HG03521 (cell line): ENCODE data around the gene AK1.

Experiments
- ATAC-seq: cut with Tn5 transposase; IDR thresholded peaks from one replicate; pipeline ENCODE4 v1.9.1; 2021; ENCODE audit warnings: mild to moderate bottlenecking, moderate library complexity; ENCODE audit not compliant: unreplicated experiment

The AK1 gene

GRCh38 chr9:127869310-127870152, 7.9 kb downstream of the AK1 start:
- ATAC-seq: peak; percentile 56

GRCh38 chr9:127868278-127868902, 9.1 kb downstream of the AK1 start:
- ATAC-seq: no peak

GRCh38 chr9:127867356-127868277, 9.9 kb downstream of the AK1 start:
- ATAC-seq: no peak

GRCh38 chr9:127866535-127866934, 10.9 kb downstream of the AK1 start:
- ATAC-seq: no peak

GRCh38 chr9:127865645-127866464, 11.6 kb downstream of the AK1 start:
- no peak for ATAC-seq

- ATAC-seq: no peak
Observed at GRCh38 chr9:127863191-127863621, 14.3 kb downstream of the AK1 start.

GRCh38 chr9:127862075-127863011, 15.1 kb downstream of the AK1 start:
- ATAC-seq: no peak

- ATAC-seq: no peak
Observed at GRCh38 chr9:127860779-127861178, 16.7 kb downstream of the AK1 start.

GRCh38 chr9:127860260-127860659, 17.2 kb downstream of the AK1 start:
- ATAC-seq: no peak

- no peak for ATAC-seq
Observed at GRCh38 chr9:127858041-127858512, 19.4 kb downstream of the AK1 start.

GRCh38 chr9:127857278-127857677, 20.2 kb downstream of the AK1 start:
- no peak for ATAC-seq

GRCh38 chr9:127856729-127857116, 20.8 kb downstream of the AK1 start:
- ATAC-seq: no peak

- ATAC-seq: no peak
Observed at GRCh38 chr9:127856094-127856728, 21.3 kb downstream of the AK1 start.

GRCh38 chr9:127855522-127855921, 22.0 kb downstream of the AK1 start:
- no peak for ATAC-seq

- no peak for ATAC-seq
Observed at GRCh38 chr9:127854960-127855359, 22.5 kb downstream of the AK1 start.

- no peak for ATAC-seq
Observed at GRCh38 chr9:127854184-127854806, 23.2 kb downstream of the AK1 start, which contains the start of gene ENG. Gene ENG, minus strand, starts transcription at chr9:127854658. Its CDS starts 303 bp downstream, at chr9:127854355.

GRCh38 chr9:127853312-127854183, 23.9 kb downstream of the AK1 start:
- no peak for ATAC-seq
